WTC11 (cell line): ENCODE measurements around the gene ACOXL. TPM values are rescaled to one million over a fixed set of nuclear protein-coding genes. Genes with fewer than 3 reads are reported as not detected.

Source experiments
- ATAC-seq: fragments of 200-7000 bp; cut with Tn5 transposase; 2 replicates; pipeline ENCODE4 v1.10.0; 2021; ENCODE audit warnings: mild to moderate bottlenecking, moderate library complexity
- CTCF ChIA-PET: fragments of 300-600 bp; sonication (Branson Sonifier 250); formaldehyde crosslinking; loops from one replicate; lab custom pipeline; 2021; ENCODE audit warnings: antibody characterized with exemption; lab: Charles Lee
- POLR2A ChIA-PET: fragments of 350-600 bp; sonication (Branson Sonifier 250); formaldehyde crosslinking; loops from one replicate; lab custom pipeline; 2021; ENCODE audit warnings: antibody characterized with exemption; lab: Charles Lee
- DNase-seq: peaks from one replicate; pipeline ENCODE4 v3.0.0; 2021; ENCODE audit warnings: low spot score
- H3K27ac Mint-ChIP-seq: 2 replicates; pipeline ENCODE4 v1.8.0; 2021; ENCODE audit warnings: mixed read lengths
- H3K27me3 Mint-ChIP-seq: 2 replicates; pipeline ENCODE4 v1.8.0; 2021; ENCODE audit warnings: low read depth, mild to moderate bottlenecking, moderate library complexity, mixed read lengths
- H3K36me3 Mint-ChIP-seq: 2 replicates; pipeline ENCODE4 v1.8.0; 2021; ENCODE audit warnings: mixed read lengths
- H3K4me1 Mint-ChIP-seq: 2 replicates; pipeline ENCODE4 v1.8.0; 2022; ENCODE audit warnings: mixed read lengths
- H3K4me3 Mint-ChIP-seq: 2 replicates; pipeline ENCODE4 v1.8.0; 2021; ENCODE audit warnings: mild to moderate bottlenecking, moderate library complexity, mixed read lengths
- H3K9me3 Mint-ChIP-seq: 2 replicates; pipeline ENCODE4 v1.8.0; 2021; ENCODE audit warnings: mixed read lengths
- ATF6 ChIP-seq: sonication (generic); formaldehyde crosslinking; IDR thresholded peaks from 2 replicates; pipeline ENCODE4 v1.8.1; 2023; ENCODE audit warnings: mild to moderate bottlenecking, missing genetic modification reagents
- FOXK1 ChIP-seq: sonication (generic); formaldehyde crosslinking; IDR thresholded peaks from 2 replicates; pipeline ENCODE4 v1.8.0; 2022; ENCODE audit warnings: mild to moderate bottlenecking, moderate library complexity, missing genetic modification reagents
- HMGXB4 ChIP-seq: sonication (generic); formaldehyde crosslinking; IDR thresholded peaks from 2 replicates; pipeline ENCODE4 v1.8.1; 2023; ENCODE audit warnings: mild to moderate bottlenecking, moderate library complexity, missing genetic modification reagents
- IRF1 ChIP-seq: sonication (generic); formaldehyde crosslinking; IDR thresholded peaks from 2 replicates; pipeline ENCODE4 v1.8.0; 2023; ENCODE audit warnings: missing genetic modification reagents
- MYBL2 ChIP-seq: sonication (generic); formaldehyde crosslinking; IDR thresholded peaks from 2 replicates; pipeline ENCODE4 v1.8.1; 2023; ENCODE audit warnings: mild to moderate bottlenecking, moderate library complexity, missing genetic modification reagents
- NFATC4 ChIP-seq: fragments of 250-450 bp; sonication (Bioruptor Pico); IDR thresholded peaks from 2 replicates; pipeline ENCODE4 v1.9.0; 2021; ENCODE audit warnings: mild to moderate bottlenecking
- NFE2L1 ChIP-seq: sonication (generic); formaldehyde crosslinking; IDR thresholded peaks from 2 replicates; pipeline ENCODE4 v1.8.1; 2023; ENCODE audit warnings: missing genetic modification reagents
- NR1H2 ChIP-seq: sonication (generic); formaldehyde crosslinking; IDR thresholded peaks from 2 replicates; pipeline ENCODE4 v1.9.0; 2021; ENCODE audit warnings: mild to moderate bottlenecking, moderate library complexity, missing genetic modification reagents
- NR2C2 ChIP-seq: sonication (generic); formaldehyde crosslinking; IDR thresholded peaks from 2 replicates; pipeline ENCODE4 v1.8.0; 2022; ENCODE audit warnings: mild to moderate bottlenecking, missing genetic modification reagents
- PRDM15 ChIP-seq: sonication (generic); formaldehyde crosslinking; IDR thresholded peaks from 2 replicates; pipeline ENCODE4 v1.8.0; 2022; ENCODE audit warnings: missing genetic modification reagents
- PREB ChIP-seq: sonication (generic); formaldehyde crosslinking; IDR thresholded peaks from 2 replicates; pipeline ENCODE4 v1.8.1; 2022; ENCODE audit warnings: mild to moderate bottlenecking, missing genetic modification reagents, moderate library complexity, borderline replicate concordance
- SMAD3 ChIP-seq: sonication (generic); formaldehyde crosslinking; IDR thresholded peaks from 2 replicates; pipeline ENCODE4 v1.8.0; 2022; ENCODE audit warnings: missing genetic modification reagents, mild to moderate bottlenecking, borderline replicate concordance
- USF1 ChIP-seq: sonication (generic); formaldehyde crosslinking; IDR thresholded peaks from 2 replicates; pipeline ENCODE4 v1.8.0; 2022; ENCODE audit warnings: mild to moderate bottlenecking, missing genetic modification reagents
- USF2 ChIP-seq: sonication (generic); formaldehyde crosslinking; IDR thresholded peaks from 2 replicates; pipeline ENCODE4 v1.8.1; 2023; ENCODE audit warnings: mild to moderate bottlenecking, missing genetic modification reagents, moderate library complexity
- ZMAT4 ChIP-seq: fragments of 250-450 bp; sonication (Bioruptor Pico); IDR thresholded peaks from 2 replicates; pipeline ENCODE4 v1.9.0; 2021; ENCODE audit warnings: mild to moderate bottlenecking
- ZNF219 ChIP-seq: sonication (generic); formaldehyde crosslinking; IDR thresholded peaks from 2 replicates; pipeline ENCODE4 v1.8.0; 2023; ENCODE audit warnings: missing genetic modification reagents, mild to moderate bottlenecking, borderline replicate concordance
- ZNF232 ChIP-seq: sonication (generic); formaldehyde crosslinking; IDR thresholded peaks from 2 replicates; pipeline ENCODE4 v1.8.0; 2022; ENCODE audit warnings: mild to moderate bottlenecking, missing genetic modification reagents
- ZNF263 ChIP-seq: sonication (generic); formaldehyde crosslinking; IDR thresholded peaks from 2 replicates; pipeline ENCODE4 v1.8.1; 2022; ENCODE audit warnings: low read depth, mild to moderate bottlenecking, moderate library complexity, missing genetic modification reagents
- ZNF423 ChIP-seq: fragments of 250-450 bp; sonication (Bioruptor Pico); IDR thresholded peaks from 2 replicates; pipeline ENCODE4 v2.1.2; 2022; ENCODE audit warnings: mild to moderate bottlenecking, moderate library complexity
- ZSCAN18 ChIP-seq: fragments of 250-450 bp; sonication (Bioruptor Pico); IDR thresholded peaks from 2 replicates; pipeline ENCODE4 v2.1.2; 2022; ENCODE audit warnings: mild to moderate bottlenecking, moderate library complexity
- total RNA-seq: library from RNA; stranded (reverse); gene quantifications from 3 replicates; pipeline ENCODE4 v1.2.3, GENCODE V29; 2021

ACOXL gene
- total RNA-seq, 1 experiment from 2014 or later, result 14.9 TPM

GRCh38 chr2:110690083-110690965, 42.0 kb upstream of the ACOXL start:
- CTCF ChIA-PET, result interaction anchor here (1.3 kb wide), 1 partner anchor 10 kb away, joined by 5 read pairs; no protein-coding TSS in a partner anchor
- H3K36me3 Mint-ChIP-seq, result peaks cover 32% of the 10 kb centered on the region
- TF ChIP-seq NFE2L1 (no peak), ZNF219 (no peak), NFATC4 (no peak), PRDM15 (no peak), SMAD3 (CRISPR knock-in tag) (no peak), ZSCAN18 (no peak), MYBL2 (CRISPR knock-in tag) (no peak), NR2C2 (CRISPR knock-in tag) (no peak), ZMAT4 (CRISPR knock-in tag) (no peak), PREB (CRISPR knock-in tag) (no peak), USF1 (CRISPR knock-in tag) (no peak), FOXK1 (no peak), ZNF423 (CRISPR knock-in tag) (no peak), IRF1 (CRISPR knock-in tag) (no peak), ZNF263 (no peak), NR1H2 (no peak), ZNF232 (CRISPR knock-in tag) (no peak), ATF6 (CRISPR knock-in tag) (no peak), USF2 (CRISPR knock-in tag) (no peak), HMGXB4 (no peak)
- TF ChIP-seq, all 79 proteins: peak for 0
- POLR2A ChIA-PET, result no interaction called here
- 0 out of 2 replicates have a peak overlapping the region, but pooled peaks have one; percentile 75 for H3K27ac Mint-ChIP-seq
- H3K9me3 Mint-ChIP-seq, result peaks cover 28% of the 10 kb centered on the region
- peaks cover 77% of the 10 kb centered on the region for H3K4me1 Mint-ChIP-seq
- peaks cover 83% of the 10 kb centered on the region for H3K27me3 Mint-ChIP-seq
- ATAC-seq (no peak), DNase-seq (no peak)
- H3K4me3 Mint-ChIP-seq, result no peak overlapping the region
